Measurements from ENCODE around the gene DNAI1. TPM values are rescaled to one million over a fixed set of nuclear protein-coding genes. Genes with fewer than 3 reads are reported as not detected.

The DNAI1 gene
- total RNA-seq, 2 donors from 2014 or later = not detected

DNA sequence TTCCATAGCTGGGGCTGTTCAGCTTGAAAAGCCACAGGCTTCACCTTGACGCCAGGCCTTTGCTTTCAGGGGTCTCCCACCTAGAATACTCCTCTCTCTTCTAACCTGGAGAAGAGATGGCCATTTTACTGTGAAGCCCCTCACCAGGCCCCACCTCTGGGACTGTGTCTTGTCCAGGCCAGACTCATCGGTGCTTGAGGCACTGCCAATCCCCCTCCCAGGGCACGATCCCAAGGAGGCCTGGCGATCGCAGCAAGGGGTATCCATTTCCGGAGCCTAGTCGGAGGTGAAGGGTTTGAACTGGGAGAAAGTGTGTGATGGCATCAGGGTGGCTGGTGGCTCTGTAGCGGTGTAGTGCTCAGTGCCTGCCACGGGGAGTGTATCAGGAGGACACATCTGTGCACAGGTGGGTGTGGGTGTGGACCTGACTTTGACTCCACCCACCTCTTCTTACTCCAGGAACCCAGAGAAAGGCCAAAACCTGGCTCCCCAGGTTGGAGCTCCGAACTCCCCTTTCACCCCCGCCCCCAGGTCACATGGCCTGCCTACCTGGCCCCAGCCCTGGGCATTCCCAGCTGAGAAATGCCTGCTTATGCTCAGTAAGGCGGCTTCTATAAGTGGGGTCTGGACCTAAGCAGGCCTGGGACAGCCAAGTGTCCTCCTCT is 91.5 kb downstream of the DNAI1 start:
- TF ChIP-seq, protein P1, sequence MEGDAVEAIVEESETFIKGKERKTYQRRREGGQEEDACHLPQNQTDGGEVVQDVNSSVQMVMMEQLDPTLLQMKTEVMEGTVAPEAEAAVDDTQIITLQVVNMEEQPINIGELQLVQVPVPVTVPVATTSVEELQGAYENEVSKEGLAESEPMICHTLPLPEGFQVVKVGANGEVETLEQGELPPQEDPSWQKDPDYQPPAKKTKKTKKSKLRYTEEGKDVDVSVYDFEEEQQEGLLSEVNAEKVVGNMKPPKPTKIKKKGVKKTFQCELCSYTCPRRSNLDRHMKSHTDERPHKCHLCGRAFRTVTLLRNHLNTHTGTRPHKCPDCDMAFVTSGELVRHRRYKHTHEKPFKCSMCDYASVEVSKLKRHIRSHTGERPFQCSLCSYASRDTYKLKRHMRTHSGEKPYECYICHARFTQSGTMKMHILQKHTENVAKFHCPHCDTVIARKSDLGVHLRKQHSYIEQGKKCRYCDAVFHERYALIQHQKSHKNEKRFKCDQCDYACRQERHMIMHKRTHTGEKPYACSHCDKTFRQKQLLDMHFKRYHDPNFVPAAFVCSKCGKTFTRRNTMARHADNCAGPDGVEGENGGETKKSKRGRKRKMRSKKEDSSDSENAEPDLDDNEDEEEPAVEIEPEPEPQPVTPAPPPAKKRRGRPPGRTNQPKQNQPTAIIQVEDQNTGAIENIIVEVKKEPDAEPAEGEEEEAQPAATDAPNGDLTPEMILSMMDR (IDR thresholded peaks at IDR 0.05) = no peak
- Histone ChIP-seq H3K27ac (no peak overlapping the region), H3K27me3 (replicated peaks; ENCODE audit: insufficient read depth) (no peaks in the 10 kb centered on the region), H3K9me3 (no peaks in the 10 kb centered on the region), H3K4me3 (no peak overlapping the region), H3K36me3 (no peaks in the 10 kb centered on the region), H3K4me1 (ENCODE audit: control insufficient read depth in 1 of 2, low read depth in 2 of 2) (no peaks in the 10 kb centered on the region)
- ATAC-seq (ENCODE audit: insufficient number of reproducible peaks, low FRiP score, low read depth) (no peak), DNase-seq (ENCODE audit: low spot score) (no peak)

DNA sequence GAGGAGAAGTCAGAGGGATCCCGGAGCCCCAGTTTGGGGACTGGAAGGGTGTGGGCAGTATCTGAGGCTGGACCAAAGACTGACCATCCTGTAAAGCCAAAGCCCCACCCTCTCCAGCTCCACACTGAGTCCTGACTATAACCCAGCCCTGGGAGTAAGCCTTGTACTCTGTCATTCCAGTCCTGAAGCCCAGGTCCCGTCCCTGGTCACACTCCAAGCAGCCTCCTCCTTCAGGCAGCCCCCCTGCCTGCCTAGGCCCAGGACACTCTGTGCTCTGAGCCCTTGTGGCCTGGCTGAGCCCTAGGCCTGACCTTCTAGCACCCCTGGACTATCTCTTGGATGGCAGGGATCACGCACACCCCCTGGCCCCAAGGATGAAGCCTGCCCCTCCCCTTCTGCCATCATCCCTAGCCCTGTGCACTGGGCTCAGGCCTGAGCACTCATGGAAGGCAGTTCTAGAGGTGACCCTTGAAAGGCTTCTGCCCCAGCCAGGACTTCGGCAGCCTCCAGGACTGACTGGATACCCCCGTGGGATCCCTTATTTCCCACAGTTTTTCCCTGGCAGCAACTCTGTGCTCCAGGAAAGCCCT is 92.2 kb downstream of the DNAI1 start:
- ATAC-seq (ENCODE audit: insufficient number of reproducible peaks, low FRiP score, low read depth) (no peak), DNase-seq (ENCODE audit: low spot score) (no peak)
- Histone ChIP-seq H3K9me3 (no peaks in the 10 kb centered on the region), H3K36me3 (no peaks in the 10 kb centered on the region), H3K27ac (no peak overlapping the region), H3K27me3 (replicated peaks; ENCODE audit: insufficient read depth) (no peaks in the 10 kb centered on the region), H3K4me1 (ENCODE audit: control insufficient read depth in 1 of 2, low read depth in 2 of 2) (no peaks in the 10 kb centered on the region), H3K4me3 (no peak overlapping the region)
- TF ChIP-seq, protein P1 (IDR thresholded peaks at IDR 0.05) = no peak

DNA sequence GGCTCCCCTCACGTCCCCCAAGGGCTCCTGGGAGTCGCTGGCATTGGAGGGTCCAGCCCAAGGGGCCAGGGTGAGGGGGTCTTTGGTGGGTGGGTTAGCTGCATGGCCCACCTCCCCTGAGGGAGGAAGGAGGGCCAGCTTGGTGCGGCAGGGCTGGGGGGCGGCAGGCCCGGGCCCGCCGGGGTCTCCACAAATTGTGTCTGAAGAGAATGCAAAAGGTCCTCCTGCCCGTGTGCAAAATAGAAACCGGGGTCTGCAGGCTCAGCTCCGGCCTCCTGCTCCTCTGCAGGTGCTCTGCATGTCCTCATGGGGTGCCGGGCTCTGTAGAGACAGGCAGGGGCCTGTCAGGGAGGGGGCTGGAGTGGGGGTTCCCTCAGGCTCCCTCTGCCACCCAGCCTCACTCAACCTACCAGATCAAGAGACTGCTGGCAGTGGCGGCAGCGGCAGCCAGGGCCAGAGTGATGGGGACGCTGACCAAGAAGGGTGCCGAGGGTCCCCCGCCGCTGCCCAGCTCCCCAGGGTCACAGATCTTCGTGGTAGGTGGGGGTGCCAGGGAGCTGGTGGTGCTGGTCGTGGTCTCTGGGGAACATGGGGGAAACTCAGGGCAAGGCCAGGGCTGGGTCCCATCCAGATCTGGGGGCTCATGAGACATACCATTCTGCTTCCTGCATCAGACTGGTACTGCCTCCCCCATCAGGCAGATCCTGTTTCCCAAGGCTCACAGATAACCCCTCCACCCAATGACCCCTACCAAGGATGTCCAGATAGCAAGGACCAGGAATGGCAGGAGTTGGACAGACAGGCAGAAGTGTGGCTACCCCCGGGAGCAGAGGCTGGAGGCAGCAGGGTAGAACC is 93.4 kb downstream of the DNAI1 start:
- H3K27ac ChIP-seq = no peak overlapping the region
- no peak overlapping the region for H3K4me3 ChIP-seq
- TF ChIP-seq, protein P1 (IDR thresholded peaks at IDR 0.05) = no peak
- H3K36me3 ChIP-seq = no peaks in the 10 kb centered on the region
- no peaks in the 10 kb centered on the region for H3K9me3 ChIP-seq
- H3K27me3 ChIP-seq (replicated peaks; ENCODE audit: insufficient read depth) = no peaks in the 10 kb centered on the region
- no peaks in the 10 kb centered on the region for H3K4me1 ChIP-seq (ENCODE audit: control insufficient read depth in 1 of 2, low read depth in 2 of 2)
- no peak for DNase-seq (ENCODE audit: low spot score)
- ATAC-seq (ENCODE audit: insufficient number of reproducible peaks, low FRiP score, low read depth) = no peak

DNA sequence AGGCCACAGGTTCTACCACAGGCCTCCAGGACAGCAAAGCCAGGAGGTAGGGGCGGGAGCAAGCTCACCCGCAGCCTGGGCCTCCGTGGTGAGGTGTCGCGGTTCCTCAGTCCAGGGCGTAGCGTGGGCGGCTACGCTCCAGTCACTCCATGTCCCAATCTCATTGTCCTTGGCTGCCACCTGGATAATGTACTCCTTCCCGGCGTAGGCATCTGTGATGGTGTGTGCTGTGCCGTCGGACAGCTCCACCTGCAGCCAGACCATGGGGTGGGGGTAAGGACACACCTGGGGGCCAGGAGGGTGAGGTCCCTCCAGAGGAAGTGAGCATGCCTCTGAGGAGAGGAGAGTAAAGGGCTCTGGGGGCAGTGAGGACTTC is 94.0 kb downstream of the DNAI1 start:
- no peak for ATAC-seq (ENCODE audit: insufficient number of reproducible peaks, low FRiP score, low read depth)
- no peaks in the 10 kb centered on the region for H3K27me3 ChIP-seq (replicated peaks; ENCODE audit: insufficient read depth)
- TF ChIP-seq, protein P1 (IDR thresholded peaks at IDR 0.05) = no peak
- no peaks in the 10 kb centered on the region for H3K9me3 ChIP-seq
- DNase-seq (ENCODE audit: low spot score) = no peak
- no peak overlapping the region for H3K27ac ChIP-seq
- H3K36me3 ChIP-seq = no peaks in the 10 kb centered on the region
- no peak overlapping the region for H3K4me3 ChIP-seq
- H3K4me1 ChIP-seq (ENCODE audit: control insufficient read depth in 1 of 2, low read depth in 2 of 2) = no peaks in the 10 kb centered on the region

DNA sequence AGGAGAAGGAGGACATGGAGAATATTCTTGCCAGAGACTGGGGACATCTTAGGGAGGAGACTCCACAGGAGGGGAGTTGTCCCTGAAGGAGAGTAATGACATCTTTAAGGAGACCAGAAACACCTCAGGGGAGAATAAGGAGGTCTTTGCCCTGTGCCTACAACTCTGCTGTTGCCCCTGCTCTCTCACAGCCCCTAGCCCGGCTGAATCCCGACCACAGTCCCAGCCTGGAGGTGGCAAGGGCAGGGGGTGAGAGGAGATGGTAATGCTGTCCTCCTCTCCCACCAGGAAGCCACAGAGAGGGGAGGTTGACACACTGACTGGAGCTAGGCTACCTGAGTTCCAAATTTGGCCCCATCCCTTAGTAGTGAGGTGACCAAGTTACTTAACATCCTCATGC is 94.4 kb downstream of the DNAI1 start:
- H3K4me3 ChIP-seq = no peak overlapping the region
- H3K27ac ChIP-seq = no peak overlapping the region
- ATAC-seq (ENCODE audit: insufficient number of reproducible peaks, low FRiP score, low read depth) = no peak
- H3K9me3 ChIP-seq = no peaks in the 10 kb centered on the region
- no peak for DNase-seq (ENCODE audit: low spot score)
- TF ChIP-seq, protein P1 (IDR thresholded peaks at IDR 0.05) = no peak
- H3K4me1 ChIP-seq (ENCODE audit: control insufficient read depth in 1 of 2, low read depth in 2 of 2) = no peaks in the 10 kb centered on the region
- H3K27me3 ChIP-seq (replicated peaks; ENCODE audit: insufficient read depth) = no peaks in the 10 kb centered on the region
- H3K36me3 ChIP-seq = no peaks in the 10 kb centered on the region
